Gastroesophageal sphincter (tissue), 4 donors: ENCODE measurements around the gene RIMS1. TPM values are rescaled to one million over a fixed set of nuclear protein-coding genes. Genes with fewer than 3 reads are reported as not detected.

Experiments
- ATAC-seq: fragments of 150-250 bp; one replicate; pipeline ENCODE4 v1.9.1; 2016; ENCODE audit warnings: mild to moderate bottlenecking, moderate library complexity
- H3K27ac ChIP-seq, 4 donors: fragments of 200-600 bp; sonication (generic) in 3 of 4; 1 replicate in 3 of 4; 2 replicates in 1 of 4; pipeline ENCODE4 v1.5.1; 2016 to 2019
- H3K27me3 ChIP-seq: fragments of 200-600 bp; sonication (generic); one replicate; pipeline ENCODE4 v1.5.1; 2019
- H3K36me3 ChIP-seq, 2 donors: fragments of 200-600 bp; sonication (generic); one replicate each; pipeline ENCODE4 v1.5.1; 2019; ENCODE audit warnings: control low read depth in 1 of 2
- H3K4me1 ChIP-seq, 3 donors: fragments of 200-600 bp; sonication (generic); 1 replicate in 2 of 3; 2 replicates in 1 of 3; pipeline ENCODE4 v1.5.1; 2016 to 2019; ENCODE audit warnings: control low read depth in 2 of 3
- H3K4me3 ChIP-seq, 2 donors: fragments of 200-600 bp; sonication (generic); one replicate each; pipeline ENCODE4 v1.5.1; 2019; ENCODE audit warnings: mild to moderate bottlenecking in 1 of 2, moderate library complexity in 1 of 2
- H3K9me3 ChIP-seq, 3 donors: fragments of 200-600 bp; sonication (generic); one replicate each; pipeline ENCODE4 v1.5.1; 2017 to 2019; ENCODE audit warnings: control low read depth in 2 of 3
- EP300 ChIP-seq: sonication (generic); formaldehyde crosslinking; IDR thresholded peaks from one replicate; pipeline ENCODE4 v1.6.1; 2017; ENCODE audit warnings: antibody characterized with exemption, mild to moderate bottlenecking
- POLR2A ChIP-seq, 2 donors: fragments of 450-650 bp; IDR thresholded peaks; one replicate each; pipeline ENCODE4 v1.6.1; 2017; ENCODE audit warnings: antibody characterized with exemption in 2 of 2, mild to moderate bottlenecking in 2 of 2, moderate library complexity in 1 of 2
- POLR2AphosphoS5 ChIP-seq: sonication (generic); formaldehyde crosslinking; IDR thresholded peaks from one replicate; pipeline ENCODE4 v1.6.1; 2017; ENCODE audit warnings: antibody characterized with exemption
- WGBS, 2 donors: methylation state at CpG; one replicate each; pipeline ENCODE4 v1.1.5; 2018; ENCODE audit warnings: low coverage in 1 of 2; 5-methylcytosine and 5-hydroxymethylcytosine counted together
- total RNA-seq, 4 donors: library from RNA; depleted of rRNA; stranded (reverse); fragments of >200 nt; gene quantifications; one replicate each; pipeline ENCODE4 v1.1.0, GENCODE V29; 2016
- TF ChIP-seq, protein P1 (sequence below), 4 experiments: fragments of 200-600 bp in 2 of 4; fragments of 450-650 bp in 2 of 4; sonication (generic) in 1 of 4; IDR thresholded peaks; one replicate each; pipeline ENCODE4 v1.5.1; 2017 to 2019; ENCODE audit warnings: antibody characterized with exemption in 4 of 4, mild to moderate bottlenecking in 2 of 4, moderate library complexity in 2 of 4

RIMS1 gene
- total RNA-seq, 4 donors from 2014 or later, result 9.3 to 66.5 (median 17.7) TPM

DNA sequence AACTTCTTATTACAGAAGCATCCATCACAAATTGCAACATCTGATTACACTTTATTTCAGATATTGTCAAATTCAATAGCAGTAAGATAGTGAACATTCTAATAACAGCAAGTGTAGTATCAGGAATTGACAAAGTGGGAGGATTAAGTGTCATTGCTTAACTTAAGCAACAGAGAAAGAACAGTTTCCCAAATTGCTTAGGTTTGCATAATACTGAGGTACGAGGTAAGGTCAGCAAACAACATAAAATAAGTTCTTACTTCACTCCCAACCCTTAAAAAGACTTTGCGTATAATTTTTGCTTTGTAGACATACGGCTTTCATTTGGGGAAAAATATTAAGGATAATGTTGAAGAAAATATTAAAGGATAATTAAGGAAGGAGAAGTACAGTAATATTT, 163.0 kb downstream of the RIMS1 start:
- no peaks in the 10 kb centered on the region for H3K27me3 ChIP-seq
- no peak overlapping the region for H3K4me3 ChIP-seq
- no peaks in the 10 kb centered on the region for H3K4me1 ChIP-seq
- 75 to 77% methylated on average over 3 of the region's 3 CpGs for WGBS, 2 donors
- H3K27ac ChIP-seq, result no peak overlapping the region
- TF ChIP-seq, protein P1, sequence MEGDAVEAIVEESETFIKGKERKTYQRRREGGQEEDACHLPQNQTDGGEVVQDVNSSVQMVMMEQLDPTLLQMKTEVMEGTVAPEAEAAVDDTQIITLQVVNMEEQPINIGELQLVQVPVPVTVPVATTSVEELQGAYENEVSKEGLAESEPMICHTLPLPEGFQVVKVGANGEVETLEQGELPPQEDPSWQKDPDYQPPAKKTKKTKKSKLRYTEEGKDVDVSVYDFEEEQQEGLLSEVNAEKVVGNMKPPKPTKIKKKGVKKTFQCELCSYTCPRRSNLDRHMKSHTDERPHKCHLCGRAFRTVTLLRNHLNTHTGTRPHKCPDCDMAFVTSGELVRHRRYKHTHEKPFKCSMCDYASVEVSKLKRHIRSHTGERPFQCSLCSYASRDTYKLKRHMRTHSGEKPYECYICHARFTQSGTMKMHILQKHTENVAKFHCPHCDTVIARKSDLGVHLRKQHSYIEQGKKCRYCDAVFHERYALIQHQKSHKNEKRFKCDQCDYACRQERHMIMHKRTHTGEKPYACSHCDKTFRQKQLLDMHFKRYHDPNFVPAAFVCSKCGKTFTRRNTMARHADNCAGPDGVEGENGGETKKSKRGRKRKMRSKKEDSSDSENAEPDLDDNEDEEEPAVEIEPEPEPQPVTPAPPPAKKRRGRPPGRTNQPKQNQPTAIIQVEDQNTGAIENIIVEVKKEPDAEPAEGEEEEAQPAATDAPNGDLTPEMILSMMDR (IDR thresholded peaks at IDR 0.05), result no peak
- TF ChIP-seq POLR2AphosphoS5 (no peak), POLR2A (IDR thresholded peaks at IDR 0.05) (no peak), EP300 (no peak)
- H3K36me3 ChIP-seq, result no peaks in the 10 kb centered on the region
- H3K9me3 ChIP-seq, result no peaks in the 10 kb centered on the region
- no peak for ATAC-seq

DNA sequence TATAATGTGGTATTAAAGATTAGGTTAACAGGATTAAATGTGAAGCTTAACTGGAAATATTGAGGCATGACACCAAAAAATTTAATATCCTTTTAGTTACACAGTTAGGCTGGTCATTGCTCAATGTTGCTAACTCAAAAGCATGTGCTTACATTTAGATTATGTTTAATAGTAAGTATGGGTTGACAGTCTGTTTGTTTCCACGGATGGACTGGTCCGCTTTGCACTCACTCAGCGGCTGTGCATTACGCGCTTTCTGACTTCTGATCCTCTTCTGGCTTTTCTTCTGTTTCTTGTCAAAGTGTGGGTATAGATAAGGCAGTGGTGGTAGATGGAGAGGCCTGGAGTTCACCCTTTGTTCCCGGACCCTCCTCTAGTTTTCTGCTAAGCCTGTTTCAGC, 174.9 kb downstream of the RIMS1 start:
- H3K4me1 ChIP-seq, result peaks cover 0 to 14% (median 0%) of the 10 kb centered on the region in 3 donors
- ATAC-seq, result no peak
- TF ChIP-seq POLR2A (IDR thresholded peaks at IDR 0.05), result no peak
- no peak for TF ChIP-seq EP300
- TF ChIP-seq, protein P1 (IDR thresholded peaks at IDR 0.05), result no peak
- H3K4me3 ChIP-seq, result no peak overlapping the region
- no peaks in the 10 kb centered on the region for H3K9me3 ChIP-seq
- H3K36me3 ChIP-seq, result no peaks in the 10 kb centered on the region
- WGBS, 2 donors, result 59 to 81% methylated on average over 5 to 6 of the region's 6 CpGs
- no peak overlapping the region for H3K27ac ChIP-seq
- peaks cover 4% of the 10 kb centered on the region for H3K27me3 ChIP-seq

DNA sequence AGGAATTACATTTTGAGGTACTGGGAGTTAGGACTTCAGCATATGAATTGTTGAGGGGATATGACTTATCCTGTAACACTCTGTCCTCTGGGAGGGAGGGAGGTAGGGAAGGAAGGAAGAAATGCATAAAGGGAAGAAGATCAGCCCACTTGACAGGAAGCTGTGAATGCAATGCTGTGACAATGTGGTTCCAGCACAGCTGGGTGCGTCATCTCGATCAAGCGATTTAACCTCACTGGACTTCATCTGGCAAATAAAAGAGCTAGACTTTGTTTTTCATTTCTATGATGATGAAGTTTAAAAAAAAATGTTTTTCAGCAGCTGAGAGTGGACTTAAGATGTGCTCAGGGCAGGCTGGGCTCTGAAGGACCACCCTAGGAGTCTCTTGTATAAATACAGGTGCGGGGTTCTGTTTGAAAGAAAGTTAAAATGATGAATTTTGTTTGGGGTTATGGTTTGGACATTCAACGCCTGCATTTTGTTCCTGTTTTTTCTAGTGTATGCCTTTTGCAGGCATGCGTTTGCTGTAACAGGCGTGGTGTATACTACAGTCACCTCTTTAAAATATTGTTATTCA, 178.1 kb downstream of the RIMS1 start:
- no peaks in the 10 kb centered on the region for H3K36me3 ChIP-seq
- 12 to 31% methylated on average over 6 to 7 of the region's 7 CpGs for WGBS, 2 donors
- no peaks in the 10 kb centered on the region for H3K9me3 ChIP-seq
- peaks cover 0 to 14% (median 0%) of the 10 kb centered on the region in 3 donors for H3K4me1 ChIP-seq
- H3K4me3 ChIP-seq, result no peak overlapping the region
- TF ChIP-seq, protein P1 (IDR thresholded peaks at IDR 0.05), result no peak
- TF ChIP-seq POLR2A (IDR thresholded peaks at IDR 0.05), result no peak
- TF ChIP-seq EP300, result no peak
- no peak for TF ChIP-seq POLR2AphosphoS5
- ATAC-seq, result no peak
- H3K27ac ChIP-seq, result no peak overlapping the region
- H3K27me3 ChIP-seq, result peaks cover 10% of the 10 kb centered on the region

DNA sequence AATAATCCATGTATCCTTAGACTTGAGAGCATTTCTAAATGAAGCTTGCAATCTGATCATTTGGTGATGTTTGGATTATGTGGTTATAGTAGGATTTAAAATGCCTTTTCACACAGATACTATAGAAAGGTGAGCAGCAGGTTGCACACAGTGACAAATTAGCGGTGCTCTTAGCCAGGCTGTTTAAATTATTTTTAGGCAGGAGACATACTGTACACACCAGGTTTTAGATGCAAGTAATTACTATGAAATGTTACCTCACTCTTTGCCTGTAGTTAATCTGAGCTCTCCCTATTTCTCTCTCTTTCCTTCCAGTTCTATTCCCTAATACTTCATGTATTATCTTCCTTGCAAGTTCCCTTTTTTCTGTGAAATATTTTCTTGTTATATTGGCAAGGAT, 191.7 kb downstream of the RIMS1 start:
- Histone ChIP-seq H3K4me3 (no peak overlapping the region), H3K4me1 (no peaks in the 10 kb centered on the region), H3K27me3 (peaks cover 15% of the 10 kb centered on the region), H3K27ac (no peak overlapping the region), H3K9me3 (no peaks in the 10 kb centered on the region), H3K36me3 (no peaks in the 10 kb centered on the region)
- ATAC-seq, result no peak
- WGBS, 2 donors, result 86 to 88% methylated on average over 1 of the region's 1 CpG
- no peak for TF ChIP-seq POLR2AphosphoS5
- TF ChIP-seq POLR2A (IDR thresholded peaks at IDR 0.05), result no peak
- no peak for TF ChIP-seq EP300
- TF ChIP-seq, protein P1 (IDR thresholded peaks at IDR 0.05), result no peak

DNA sequence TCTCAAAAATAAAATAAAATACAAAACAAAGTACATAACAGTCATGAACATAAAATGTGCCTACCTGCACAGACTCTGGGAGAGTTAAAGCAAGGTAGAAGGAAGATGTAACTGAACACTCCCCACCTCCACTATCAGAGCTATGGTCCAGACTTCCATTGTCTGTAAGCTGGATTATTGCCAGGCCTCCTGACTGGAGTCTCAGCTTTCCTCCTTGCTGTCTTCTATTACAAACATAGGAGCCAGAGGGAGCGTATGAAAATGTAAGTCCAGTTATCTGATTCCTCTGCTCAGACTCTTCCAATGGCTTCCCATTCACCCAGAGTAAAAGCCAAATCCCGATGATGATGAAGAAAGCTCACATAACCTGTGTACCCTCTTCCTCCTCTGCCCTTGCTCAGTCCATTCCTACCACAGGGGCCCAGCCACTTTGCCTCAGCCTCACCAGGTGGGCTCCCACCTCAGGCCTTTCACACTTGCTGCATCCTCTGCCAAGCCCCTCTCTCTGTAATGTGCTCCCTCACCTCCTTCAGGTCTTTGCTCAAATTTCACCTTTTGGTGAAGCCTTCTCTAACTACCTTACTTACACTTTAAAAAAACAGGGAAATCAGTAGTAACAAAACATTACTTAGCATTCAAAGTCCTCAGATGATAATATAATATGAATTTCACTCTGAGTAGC, 194.1 kb downstream of the RIMS1 start:
- no peak for TF ChIP-seq POLR2AphosphoS5
- TF ChIP-seq, protein P1 (IDR thresholded peaks at IDR 0.05), result no peak
- TF ChIP-seq EP300, result no peak
- no peak for TF ChIP-seq POLR2A (IDR thresholded peaks at IDR 0.05)
- 68 to 83% methylated on average over 2 of the region's 2 CpGs for WGBS, 2 donors

More for the DNA sequence above, 194.1 kb downstream of the RIMS1 start:
- no peaks in the 10 kb centered on the region for H3K4me1 ChIP-seq
- no peak for ATAC-seq
- H3K27me3 ChIP-seq, result peaks cover 10% of the 10 kb centered on the region
- H3K4me3 ChIP-seq, result no peak overlapping the region
- H3K27ac ChIP-seq, result no peak overlapping the region
- H3K36me3 ChIP-seq, result no peaks in the 10 kb centered on the region
- H3K9me3 ChIP-seq, result no peaks in the 10 kb centered on the region
